Fibroblast of pulmonary artery (primary cell): ENCODE data around the gene PPP1R13B.

Source experiments
- DNase-seq: peaks from one replicate; pipeline ENCODE4 v3.0.0-alpha.2; 2010; ENCODE audit warnings: low read depth
- H3K4me3 ChIP-seq: replicated peaks from 2 replicates; pipeline ENCODE4 v1.5.1; 2011; ENCODE audit warnings: low read depth, mild to moderate bottlenecking, control low read depth, low read length, moderate library complexity
- TF ChIP-seq, protein P1 (sequence below): IDR thresholded peaks from 2 replicates; pipeline ENCODE4 v1.5.1; 2011; ENCODE audit warnings: mild to moderate bottlenecking, control low read depth, low read length, inconsistent platforms; ENCODE audit errors: missing control alignments

The PPP1R13B gene

DNA sequence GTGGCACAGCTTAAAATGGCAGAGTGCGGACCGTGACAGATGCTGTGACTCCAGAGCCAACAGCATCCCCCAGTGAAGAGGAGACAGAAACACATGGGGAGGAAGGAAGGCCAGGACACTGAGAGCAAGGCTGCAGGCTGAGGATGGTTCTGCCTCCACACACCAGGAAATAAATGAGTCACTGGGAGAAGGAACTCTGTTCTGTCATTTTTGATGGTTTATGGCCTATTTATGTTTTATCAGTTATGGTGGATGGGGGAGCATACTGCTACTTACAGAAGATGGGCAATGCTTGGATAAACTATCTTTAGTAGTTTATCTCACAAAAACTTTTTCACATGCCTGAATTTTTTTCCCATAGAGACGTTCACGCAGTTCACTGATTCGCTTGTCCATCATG lies 97.9 kb downstream of the PPP1R13B start:
- TF ChIP-seq, protein P1, sequence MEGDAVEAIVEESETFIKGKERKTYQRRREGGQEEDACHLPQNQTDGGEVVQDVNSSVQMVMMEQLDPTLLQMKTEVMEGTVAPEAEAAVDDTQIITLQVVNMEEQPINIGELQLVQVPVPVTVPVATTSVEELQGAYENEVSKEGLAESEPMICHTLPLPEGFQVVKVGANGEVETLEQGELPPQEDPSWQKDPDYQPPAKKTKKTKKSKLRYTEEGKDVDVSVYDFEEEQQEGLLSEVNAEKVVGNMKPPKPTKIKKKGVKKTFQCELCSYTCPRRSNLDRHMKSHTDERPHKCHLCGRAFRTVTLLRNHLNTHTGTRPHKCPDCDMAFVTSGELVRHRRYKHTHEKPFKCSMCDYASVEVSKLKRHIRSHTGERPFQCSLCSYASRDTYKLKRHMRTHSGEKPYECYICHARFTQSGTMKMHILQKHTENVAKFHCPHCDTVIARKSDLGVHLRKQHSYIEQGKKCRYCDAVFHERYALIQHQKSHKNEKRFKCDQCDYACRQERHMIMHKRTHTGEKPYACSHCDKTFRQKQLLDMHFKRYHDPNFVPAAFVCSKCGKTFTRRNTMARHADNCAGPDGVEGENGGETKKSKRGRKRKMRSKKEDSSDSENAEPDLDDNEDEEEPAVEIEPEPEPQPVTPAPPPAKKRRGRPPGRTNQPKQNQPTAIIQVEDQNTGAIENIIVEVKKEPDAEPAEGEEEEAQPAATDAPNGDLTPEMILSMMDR = no peak
- no peak overlapping the region for H3K4me3 ChIP-seq
- no peak for DNase-seq

DNA sequence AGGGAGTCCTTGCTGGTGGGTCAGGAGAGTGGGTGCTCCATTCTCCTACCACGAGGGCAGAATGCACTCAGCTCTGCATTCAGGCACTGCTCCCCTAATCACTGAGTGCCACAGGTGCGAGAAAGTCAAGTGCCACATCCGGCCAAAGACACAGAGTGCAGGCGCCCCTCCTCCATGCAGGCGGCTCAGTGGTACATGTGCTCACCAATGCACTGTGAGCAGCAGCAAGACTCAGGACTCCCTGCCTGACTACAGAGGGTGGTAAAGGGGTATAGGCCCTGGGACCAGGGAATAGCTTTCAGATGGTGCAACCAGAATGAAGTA lies 98.9 kb downstream of the PPP1R13B start:
- TF ChIP-seq, protein P1 = no peak
- DNase-seq = no peak

DNA sequence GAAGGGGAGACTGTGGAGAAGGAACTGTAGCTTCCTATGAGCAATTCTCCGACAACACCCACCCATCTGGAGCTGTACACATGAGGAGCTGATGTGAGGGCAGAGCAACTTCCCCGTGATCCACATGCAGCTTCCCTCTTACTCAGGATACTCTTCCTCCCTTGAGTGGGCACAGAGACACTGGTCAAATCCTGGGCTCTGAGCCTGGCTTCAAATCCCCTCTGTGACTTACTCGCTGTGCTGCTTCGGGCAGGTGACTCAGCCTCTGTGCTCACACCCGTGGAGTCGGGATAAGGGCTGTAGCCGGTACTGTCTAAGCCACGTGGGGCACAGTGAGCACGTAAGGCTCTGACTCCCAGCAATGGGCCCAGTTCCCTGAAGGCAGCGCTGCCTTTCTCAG lies 100.7 kb downstream of the PPP1R13B start:
- TF ChIP-seq, protein P1 = no peak
- DNase-seq = no peak

More for the DNA sequence above, 98.9 kb downstream of the PPP1R13B start:
- no peak overlapping the region for H3K4me3 ChIP-seq

DNA sequence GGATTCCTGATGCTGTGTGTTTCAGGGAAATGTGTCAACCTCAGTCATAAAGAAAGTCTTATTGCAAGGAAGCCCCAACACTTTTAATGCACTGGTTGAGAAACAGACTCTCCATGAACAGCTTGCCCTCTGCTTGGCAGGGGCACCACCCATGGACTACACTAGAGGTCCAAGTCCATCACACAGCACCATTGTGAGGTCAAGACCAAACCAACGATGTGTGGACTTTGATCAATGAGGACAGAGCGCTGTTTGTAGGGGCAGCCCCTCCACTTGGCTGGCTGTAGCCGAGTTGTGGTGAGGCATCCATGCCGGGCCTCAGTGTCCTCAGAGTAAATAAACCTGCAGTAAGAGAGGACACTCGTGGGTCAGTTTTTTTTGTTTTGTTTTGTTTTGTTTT lies 102.0 kb downstream of the PPP1R13B start:
- no peak overlapping the region for H3K4me3 ChIP-seq
- TF ChIP-seq, protein P1 = no peak
- DNase-seq = no peak

More for the DNA sequence above, 100.7 kb downstream of the PPP1R13B start:
- H3K4me3 ChIP-seq = no peak overlapping the region

DNA sequence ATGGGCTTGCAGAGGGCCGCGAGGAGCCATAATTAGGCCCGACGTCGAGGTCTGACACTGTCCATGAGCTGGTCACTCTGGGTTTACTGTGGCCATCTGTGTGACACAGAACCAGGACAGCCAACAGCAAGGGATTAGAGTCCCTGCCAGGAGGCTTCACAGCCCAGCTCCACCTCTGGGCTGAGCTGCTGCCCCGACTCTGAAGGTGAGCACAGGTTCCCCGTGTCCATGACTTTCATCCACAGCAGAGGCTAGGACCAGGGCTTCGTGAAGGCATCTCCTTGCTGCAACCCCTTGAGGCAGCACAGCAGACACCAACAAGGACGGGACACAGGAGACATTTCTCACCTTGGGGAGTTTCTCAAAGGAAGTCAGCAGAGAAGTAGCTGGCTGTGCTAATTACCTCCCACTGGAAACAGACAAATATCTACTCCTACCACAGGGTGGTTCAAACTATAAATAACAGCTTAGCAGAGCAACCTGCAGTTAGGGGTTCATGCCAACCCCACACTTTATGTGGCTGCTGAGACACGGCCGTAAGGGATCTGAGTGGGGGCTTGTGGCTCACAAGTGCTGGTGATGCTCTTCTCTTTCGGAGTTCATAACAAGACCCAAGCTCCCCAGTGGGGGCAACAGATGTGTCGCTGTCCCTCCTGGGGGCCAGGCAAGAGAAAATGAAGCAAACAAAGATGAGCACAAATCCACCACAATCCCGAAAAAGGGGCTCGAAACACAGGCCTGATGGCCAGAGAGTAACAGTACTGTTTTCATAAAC lies 102.6 kb downstream of the PPP1R13B start:
- DNase-seq = no peak
- TF ChIP-seq, protein P1 = no peak
- no peak overlapping the region for H3K4me3 ChIP-seq

DNA sequence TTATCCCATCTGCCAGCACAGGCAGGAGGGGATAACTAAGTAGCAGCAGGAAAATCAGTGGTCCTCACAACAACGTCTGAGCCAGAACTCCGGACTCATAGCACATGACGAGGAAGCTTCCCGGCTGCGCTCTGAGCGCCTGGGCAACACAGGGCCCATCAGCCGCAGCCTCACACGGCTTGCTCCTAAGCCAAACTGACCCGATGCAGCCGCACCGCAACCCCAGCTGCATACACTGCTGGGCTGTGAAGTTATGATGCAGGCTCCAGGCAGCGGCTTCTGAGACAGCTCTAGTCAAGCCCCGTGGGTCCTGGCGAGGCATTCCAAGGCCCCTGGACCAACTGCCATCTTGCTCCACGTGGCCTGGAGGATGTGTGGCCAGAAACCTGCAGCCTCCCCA lies 103.7 kb downstream of the PPP1R13B start:
- TF ChIP-seq, protein P1 = no peak
- DNase-seq = no peak
- no peak overlapping the region for H3K4me3 ChIP-seq
